Endodermal cell (in vitro differentiated cells): ENCODE results near the gene PON1. TPM values are rescaled to one million over a fixed set of nuclear protein-coding genes. Genes with fewer than 3 reads are reported as not detected.

Source experiments
- DNase-seq: peaks from one replicate; pipeline ENCODE4 v3.0.0-alpha.2; 2017
- H3K27ac ChIP-seq: 2 replicates; pipeline ENCODE4 v1.5.1; 2013; ENCODE audit warnings: mild to moderate bottlenecking, low read depth, low read length, moderate library complexity
- H3K27me3 ChIP-seq: 2 replicates; pipeline ENCODE4 v1.6.1; 2013; ENCODE audit warnings: mild to moderate bottlenecking, low read length, moderate library complexity; ENCODE audit not compliant: insufficient read depth, control insufficient read depth, poor library complexity, severe bottlenecking
- H3K36me3 ChIP-seq: 2 replicates; pipeline ENCODE4 v1.7.0; 2013; ENCODE audit warnings: mild to moderate bottlenecking, low read length, moderate library complexity; ENCODE audit not compliant: control insufficient read depth, insufficient read depth
- H3K4me1 ChIP-seq: one replicate; pipeline ENCODE4 v1.7.0; 2013; ENCODE audit warnings: low read length; ENCODE audit not compliant: control insufficient read depth, insufficient read depth
- H3K4me3 ChIP-seq: 2 replicates; pipeline ENCODE4 v1.5.1; 2013; ENCODE audit warnings: mild to moderate bottlenecking, low read length, moderate library complexity
- H3K9ac ChIP-seq: 2 replicates; pipeline ENCODE4 v1.6.1; 2013; ENCODE audit warnings: mild to moderate bottlenecking, low read length, moderate library complexity; ENCODE audit not compliant: poor library complexity, severe bottlenecking; ENCODE audit errors: extremely low read depth
- H3K9me3 ChIP-seq: 2 replicates; pipeline ENCODE4 v1.6.1; 2013; ENCODE audit warnings: mild to moderate bottlenecking, low read length, moderate library complexity; ENCODE audit not compliant: control insufficient read depth
- H3K27ac Mint-ChIP-seq: 2 replicates; pipeline ENCODE4 v1.8.0; 2020; ENCODE audit warnings: mixed read lengths
- H3K27me3 Mint-ChIP-seq: 2 replicates; pipeline ENCODE4 v1.8.0; 2021; ENCODE audit warnings: mild to moderate bottlenecking, mixed read lengths; ENCODE audit not compliant: insufficient read depth
- H3K36me3 Mint-ChIP-seq: 2 replicates; pipeline ENCODE4 v1.8.0; 2020; ENCODE audit warnings: low read depth, mixed read lengths
- H3K4me1 Mint-ChIP-seq: 2 replicates; pipeline ENCODE4 v1.8.0; 2020; ENCODE audit warnings: mixed read lengths
- H3K4me3 Mint-ChIP-seq: 2 replicates; pipeline ENCODE4 v1.8.0; 2020; ENCODE audit warnings: mild to moderate bottlenecking, moderate library complexity, mixed read lengths
- H3K9me3 Mint-ChIP-seq: 2 replicates; pipeline ENCODE4 v1.8.0; 2020; ENCODE audit warnings: mild to moderate bottlenecking, mixed read lengths
- WGBS, 2 experiments: methylation state at CpG; one replicate each; pipeline versions ENCODE4 v1.1.5 to v1.1.7; 2013; ENCODE audit warnings: missing lambda C conversion rate in 2 of 2, mixed read lengths in 1 of 2; ENCODE audit not compliant: insufficient coverage in 1 of 2, insufficient read length in 1 of 2; 5-methylcytosine and 5-hydroxymethylcytosine counted together
- long read RNA-seq, 4 experiments: library from polyadenylated mRNA in 2 of 4; library from RNA in 1 of 4; library from capped mRNA in 1 of 4; stranded (forward) in 3 of 4; unstranded in 1 of 4; transcript quantifications; one replicate each; pipeline ENCODE4 v2.0.0, GENCODE V29; 2020 to 2021; ENCODE audit warnings: inconsistent platforms in 1 of 4
- polyA plus RNA-seq, 2 experiments: library from polyadenylated mRNA; stranded (reverse); fragments of 50-300 nt; gene quantifications; one replicate each; pipeline ENCODE4 v1.2.3, GENCODE V29; 2013
- total RNA-seq, 2 donors: library from RNA; stranded (reverse); fragmentation: NEBNext Ultra II Directional in 1 of 2; extraction: Animal tissue kit (Norgen Biotek cat#: 25700) in 1 of 2; gene quantifications; 2 replicates in 1 of 2; 3 replicates in 1 of 2; pipeline ENCODE4 v1.2.1, GENCODE V29; 2021
- TF ChIP-seq, protein P1 (sequence below): fragments of 200-600 bp; sonication (generic); conservative IDR thresholded peaks from 2 replicates; pipeline ENCODE4 v1.5.0; 2021; ENCODE audit warnings: antibody characterized with exemption, mild to moderate bottlenecking

Gene PON1
- under 1 TPM in 1 of 2 donors, not detected in 1; 0.48 TPM for total RNA-seq
- 0.28 TPM for polyA plus RNA-seq (2013, experiment 1 of 2)
- 0.50 TPM for polyA plus RNA-seq (2013, experiment 2 of 2)
- long read RNA-seq, experiment 1: 0 reads
- long read RNA-seq, experiment 2, partial matches to known transcripts: 0 of 1 reads
- long read RNA-seq, experiment 2, other reads (novel, unspliced or antisense): 1 of 1 reads
- long read RNA-seq, experiment 3, partial matches to known transcripts: 1 of 1 reads
- long read RNA-seq, experiment 3, other reads (novel, unspliced or antisense): 0 of 1 reads
- long read RNA-seq, experiment 4: 0 reads

DNA sequence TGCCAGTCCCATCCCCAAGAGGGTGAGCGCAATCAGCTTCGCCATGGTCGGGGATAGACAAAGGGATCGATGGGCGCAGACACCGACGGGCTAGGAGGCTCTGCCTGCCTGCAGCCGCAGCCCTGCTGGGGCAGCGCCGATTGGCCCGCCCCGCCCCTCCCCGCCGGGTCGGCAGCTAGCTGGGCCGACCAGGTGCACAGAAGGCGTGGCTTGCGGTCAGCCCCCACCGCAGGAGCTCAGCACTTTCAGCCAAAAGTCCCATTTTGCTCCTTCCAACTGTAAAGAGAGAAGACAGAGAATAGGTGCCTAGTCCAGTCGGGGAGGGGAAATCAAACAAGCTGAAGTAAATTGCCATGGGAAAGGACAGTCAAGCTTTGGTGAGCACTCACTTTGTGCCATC lies at the start of gene PON1:
Gene PON1, minus strand, starts transcription at position 102 of the 400 bp plus-strand sequence. Its CDS starts 57 bp downstream, at position 45.
- H3K9ac ChIP-seq: no peak within 1 kb of the TSS
- H3K9me3 Mint-ChIP-seq: peaks cover 5% of the 10 kb centered on the region
- no peaks in the 10 kb centered on the region for H3K27me3 ChIP-seq
- H3K4me1 Mint-ChIP-seq: peaks cover 3% of the 10 kb centered on the region
- H3K9me3 ChIP-seq: peaks cover 11% of the 10 kb centered on the region
- H3K27me3 Mint-ChIP-seq: peaks cover 34% of the 10 kb centered on the region
- no peak within 1 kb of the TSS for H3K4me3 ChIP-seq
- H3K4me1 ChIP-seq: no peaks in the 10 kb centered on the region
- peak; percentile 83 for DNase-seq
- WGBS, 2 experiments: 83 to 85% methylated on average over 18 to 20 of the region's 20 CpGs
- TF ChIP-seq, protein P1, sequence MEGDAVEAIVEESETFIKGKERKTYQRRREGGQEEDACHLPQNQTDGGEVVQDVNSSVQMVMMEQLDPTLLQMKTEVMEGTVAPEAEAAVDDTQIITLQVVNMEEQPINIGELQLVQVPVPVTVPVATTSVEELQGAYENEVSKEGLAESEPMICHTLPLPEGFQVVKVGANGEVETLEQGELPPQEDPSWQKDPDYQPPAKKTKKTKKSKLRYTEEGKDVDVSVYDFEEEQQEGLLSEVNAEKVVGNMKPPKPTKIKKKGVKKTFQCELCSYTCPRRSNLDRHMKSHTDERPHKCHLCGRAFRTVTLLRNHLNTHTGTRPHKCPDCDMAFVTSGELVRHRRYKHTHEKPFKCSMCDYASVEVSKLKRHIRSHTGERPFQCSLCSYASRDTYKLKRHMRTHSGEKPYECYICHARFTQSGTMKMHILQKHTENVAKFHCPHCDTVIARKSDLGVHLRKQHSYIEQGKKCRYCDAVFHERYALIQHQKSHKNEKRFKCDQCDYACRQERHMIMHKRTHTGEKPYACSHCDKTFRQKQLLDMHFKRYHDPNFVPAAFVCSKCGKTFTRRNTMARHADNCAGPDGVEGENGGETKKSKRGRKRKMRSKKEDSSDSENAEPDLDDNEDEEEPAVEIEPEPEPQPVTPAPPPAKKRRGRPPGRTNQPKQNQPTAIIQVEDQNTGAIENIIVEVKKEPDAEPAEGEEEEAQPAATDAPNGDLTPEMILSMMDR: no peak
- H3K27ac Mint-ChIP-seq: no peak within 1 kb of the TSS
- H3K4me3 Mint-ChIP-seq: peak within 1 kb of the TSS; percentile 39
- no peaks in the 10 kb centered on the region for H3K36me3 ChIP-seq
- no peaks in the 10 kb centered on the region for H3K36me3 Mint-ChIP-seq
- no peak within 1 kb of the TSS for H3K27ac ChIP-seq

DNA sequence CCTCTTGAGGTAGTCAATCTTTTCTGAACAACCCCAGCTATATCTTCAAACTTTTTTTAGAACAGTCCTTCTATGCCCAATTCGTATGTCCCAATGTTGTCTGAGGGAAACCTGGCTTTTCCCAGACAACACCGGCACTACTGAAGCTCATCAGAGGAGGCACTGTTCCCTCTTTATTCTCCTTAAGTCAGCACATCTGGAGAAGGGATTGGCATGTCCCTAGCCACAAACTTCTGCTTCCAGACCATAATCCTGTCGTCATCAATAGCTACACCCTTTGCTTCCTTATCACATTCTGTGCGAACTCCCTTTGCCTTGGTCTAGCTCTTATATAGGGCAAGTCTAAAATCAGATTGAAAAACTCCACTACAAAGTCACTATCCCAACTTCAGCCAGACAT lies 49.0 kb upstream of the PON1 start:
- 93 to 96% methylated on average over 4 of the region's 4 CpGs for WGBS, 2 experiments
- Mint-ChIP-seq H3K27ac (no peak overlapping the region), H3K4me3 (no peak overlapping the region), H3K36me3 (no peaks in the 10 kb centered on the region), H3K4me1 (no peaks in the 10 kb centered on the region), H3K9me3 (peaks cover 21% of the 10 kb centered on the region), H3K27me3 (no peaks in the 10 kb centered on the region)
- H3K27me3 ChIP-seq: no peaks in the 10 kb centered on the region
- no peak overlapping the region for H3K9ac ChIP-seq
- no peaks in the 10 kb centered on the region for H3K36me3 ChIP-seq
- TF ChIP-seq, protein P1: peak; percentile 41
- H3K4me3 ChIP-seq: no peak overlapping the region
- peaks cover 25% of the 10 kb centered on the region for H3K9me3 ChIP-seq
- DNase-seq: no peak
- no peak overlapping the region for H3K27ac ChIP-seq
- no peaks in the 10 kb centered on the region for H3K4me1 ChIP-seq

DNA sequence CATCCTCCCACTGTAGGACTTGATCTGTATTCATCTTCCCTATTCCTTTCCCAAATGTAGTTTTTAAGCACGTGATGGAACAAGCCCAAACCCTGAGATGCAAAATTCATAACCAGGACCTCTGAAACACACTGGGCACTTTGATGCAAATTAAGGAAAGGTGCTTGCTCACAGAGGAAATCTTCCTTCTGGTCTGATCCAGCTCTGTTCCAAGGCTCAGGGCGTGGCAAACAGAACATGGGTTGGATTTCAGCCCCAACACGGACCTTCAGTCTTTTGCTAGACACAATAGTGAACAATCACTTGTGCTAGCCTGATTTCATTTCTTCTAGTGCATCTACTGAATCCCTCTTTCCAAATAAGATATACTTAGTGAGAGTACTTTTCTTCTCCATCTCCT lies 43.9 kb upstream of the PON1 start:
- Histone ChIP-seq H3K36me3 (no peaks in the 10 kb centered on the region), H3K9ac (no peak overlapping the region), H3K4me1 (no peaks in the 10 kb centered on the region), H3K9me3 (no peaks in the 10 kb centered on the region), H3K27ac (no peak overlapping the region), H3K4me3 (no peak overlapping the region), H3K27me3 (no peaks in the 10 kb centered on the region)
- H3K4me3 Mint-ChIP-seq: no peak overlapping the region
- H3K9me3 Mint-ChIP-seq: no peaks in the 10 kb centered on the region
- DNase-seq: no peak
- H3K4me1 Mint-ChIP-seq: no peaks in the 10 kb centered on the region
- no peaks in the 10 kb centered on the region for H3K27me3 Mint-ChIP-seq
- WGBS, 2 experiments: 85 to 100% methylated on average over 3 of the region's 3 CpGs
- TF ChIP-seq, protein P1: no peak
- H3K36me3 Mint-ChIP-seq: no peaks in the 10 kb centered on the region
- H3K27ac Mint-ChIP-seq: no peak overlapping the region
